NK-92 (cell line): ENCODE measurements around the gene PCIF1.

Experiments used
- DNase-seq: peaks from one replicate; lab custom pipeline; 2025; ENCODE audit not compliant: unreplicated experiment; lab: John Stamatoyannopoulos, UW

The PCIF1 gene

GRCh38 chr20:45904583-45905504, 29.6 kb upstream of the PCIF1 start:
- DNase-seq: no peak

- no peak for DNase-seq
Observed at GRCh38 chr20:45905505-45906079, 28.9 kb upstream of the PCIF1 start.

GRCh38 chr20:45907219-45907948, 27.1 kb upstream of the PCIF1 start:
- DNase-seq: no peak

GRCh38 chr20:45908084-45908483, 26.4 kb upstream of the PCIF1 start:
- no peak for DNase-seq

GRCh38 chr20:45909336-45909808, 25.1 kb upstream of the PCIF1 start:
- DNase-seq: no peak

- DNase-seq: no peak
Observed at GRCh38 chr20:45909817-45910669, 24.4 kb upstream of the PCIF1 start.

GRCh38 chr20:45910670-45911485, 23.6 kb upstream of the PCIF1 start:
- DNase-seq: no peak

- no peak for DNase-seq
Observed at GRCh38 chr20:45911486-45912343, 22.8 kb upstream of the PCIF1 start, which contains the start of gene PLTP. Gene PLTP, minus strand, starts transcription at chr20:45912155. Its CDS starts 703 bp downstream, at chr20:45911452.

GRCh38 chr20:45912344-45912682, 22.2 kb upstream of the PCIF1 start:
- DNase-seq: no peak

- no peak for DNase-seq
Observed at GRCh38 chr20:45913116-45913515, 21.4 kb upstream of the PCIF1 start.

GRCh38 chr20:45917790-45918141, 16.7 kb upstream of the PCIF1 start:
- DNase-seq: no peak

GRCh38 chr20:45918182-45918737, 16.2 kb upstream of the PCIF1 start:
- no peak for DNase-seq

- DNase-seq: no peak
Observed at GRCh38 chr20:45918779-45919537, 15.5 kb upstream of the PCIF1 start.

- no peak for DNase-seq
Observed at GRCh38 chr20:45919542-45920399, 14.7 kb upstream of the PCIF1 start.

GRCh38 chr20:45920462-45921336, 13.8 kb upstream of the PCIF1 start:
- DNase-seq: no peak
